Choroid plexus epithelial cell (primary cell): ENCODE results near the gene PDGFC.

Source experiments
- DNase-seq: peaks from one replicate; pipeline ENCODE4 v3.0.0-alpha.2; 2010; ENCODE audit warnings: low read depth
- H3K4me3 ChIP-seq: 2 replicates; pipeline ENCODE4 v1.5.1; 2011; ENCODE audit warnings: low read depth, mild to moderate bottlenecking, control low read depth, low read length, moderate library complexity
- TF ChIP-seq, protein P1 (sequence below): conservative IDR thresholded peaks from 2 replicates; pipeline ENCODE4 v1.5.1; 2011; ENCODE audit warnings: low read depth, mild to moderate bottlenecking, control low read depth, inconsistent platforms, low read length, moderate library complexity

The PDGFC gene

DNA sequence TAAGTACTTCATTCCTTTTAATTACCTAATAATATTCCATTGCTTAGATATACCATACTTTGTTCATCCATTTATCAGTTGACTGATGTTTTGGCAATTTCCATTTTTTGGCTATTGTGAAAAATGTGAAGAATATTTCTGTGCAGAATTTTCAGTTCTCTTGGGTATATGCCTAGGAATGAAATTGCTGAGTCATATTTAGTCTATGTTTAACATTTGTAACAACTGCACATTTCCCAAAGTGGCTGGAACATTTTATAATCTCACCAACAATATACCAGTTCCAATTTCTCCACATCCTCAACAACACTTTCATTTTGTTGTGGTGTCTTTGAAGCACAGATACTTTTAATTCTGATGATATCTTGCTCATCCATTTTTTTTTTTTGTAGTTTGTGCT lies 215.5 kb downstream of the PDGFC start:
- no peak overlapping the region for H3K4me3 ChIP-seq
- TF ChIP-seq, protein P1, sequence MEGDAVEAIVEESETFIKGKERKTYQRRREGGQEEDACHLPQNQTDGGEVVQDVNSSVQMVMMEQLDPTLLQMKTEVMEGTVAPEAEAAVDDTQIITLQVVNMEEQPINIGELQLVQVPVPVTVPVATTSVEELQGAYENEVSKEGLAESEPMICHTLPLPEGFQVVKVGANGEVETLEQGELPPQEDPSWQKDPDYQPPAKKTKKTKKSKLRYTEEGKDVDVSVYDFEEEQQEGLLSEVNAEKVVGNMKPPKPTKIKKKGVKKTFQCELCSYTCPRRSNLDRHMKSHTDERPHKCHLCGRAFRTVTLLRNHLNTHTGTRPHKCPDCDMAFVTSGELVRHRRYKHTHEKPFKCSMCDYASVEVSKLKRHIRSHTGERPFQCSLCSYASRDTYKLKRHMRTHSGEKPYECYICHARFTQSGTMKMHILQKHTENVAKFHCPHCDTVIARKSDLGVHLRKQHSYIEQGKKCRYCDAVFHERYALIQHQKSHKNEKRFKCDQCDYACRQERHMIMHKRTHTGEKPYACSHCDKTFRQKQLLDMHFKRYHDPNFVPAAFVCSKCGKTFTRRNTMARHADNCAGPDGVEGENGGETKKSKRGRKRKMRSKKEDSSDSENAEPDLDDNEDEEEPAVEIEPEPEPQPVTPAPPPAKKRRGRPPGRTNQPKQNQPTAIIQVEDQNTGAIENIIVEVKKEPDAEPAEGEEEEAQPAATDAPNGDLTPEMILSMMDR, result no peak
- peak; percentile 47 for DNase-seq

DNA sequence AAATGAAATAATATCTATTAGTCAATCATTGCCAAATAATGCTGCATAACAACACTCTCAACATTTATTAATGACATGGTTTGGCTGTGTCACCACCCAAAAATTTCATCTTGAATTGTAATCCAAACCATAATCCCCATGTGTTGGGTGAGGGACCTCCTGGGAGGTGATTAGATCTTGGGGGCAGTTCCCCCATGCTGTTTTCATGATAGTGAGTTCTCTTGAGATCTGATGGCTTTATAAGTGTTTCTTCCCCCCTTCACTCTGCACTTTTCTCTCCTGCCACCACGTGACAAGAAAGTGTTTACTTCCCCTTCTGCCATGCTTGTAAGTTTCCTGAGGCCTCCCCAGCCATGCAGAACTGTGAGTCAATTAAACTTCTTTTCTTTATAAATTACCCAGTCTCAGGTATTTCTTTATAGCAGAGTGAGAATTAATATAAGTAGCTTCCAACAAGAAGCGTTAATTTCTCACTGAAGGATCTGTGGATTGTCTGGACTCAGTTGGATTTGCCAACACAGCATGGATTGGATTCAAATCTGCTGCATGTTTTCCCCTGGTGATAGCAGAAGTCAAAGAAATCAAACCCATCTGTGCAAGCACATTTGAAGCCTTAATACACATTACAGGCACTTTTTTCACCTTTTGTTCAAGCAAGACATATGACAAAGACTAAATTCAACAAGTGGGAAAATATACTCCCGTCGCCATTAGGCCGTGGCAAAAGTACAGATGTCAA lies 216.6 kb downstream of the PDGFC start:
- TF ChIP-seq, protein P1, result no peak
- no peak for DNase-seq
- no peak overlapping the region for H3K4me3 ChIP-seq

DNA sequence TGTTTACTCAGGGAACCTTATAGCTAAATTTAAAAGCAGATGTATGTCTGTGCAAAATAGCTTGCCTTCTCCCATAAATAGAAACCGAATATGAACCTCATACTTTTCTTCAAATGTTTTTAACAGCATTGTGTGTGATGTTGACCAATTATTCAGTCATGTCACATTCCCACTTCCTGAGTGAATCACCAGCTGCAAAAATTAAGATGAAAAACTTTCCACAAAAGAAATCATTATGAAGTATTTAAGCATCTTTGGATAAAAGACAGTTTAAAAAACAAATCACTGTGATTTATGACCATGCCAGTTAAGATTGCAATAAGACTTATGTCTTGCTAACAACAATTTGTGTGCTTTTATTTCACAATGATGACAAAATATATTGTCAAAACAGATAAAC lies 220.1 kb downstream of the PDGFC start:
- TF ChIP-seq, protein P1, result no peak
- DNase-seq, result peak; percentile 64
- H3K4me3 ChIP-seq, result no peak overlapping the region

DNA sequence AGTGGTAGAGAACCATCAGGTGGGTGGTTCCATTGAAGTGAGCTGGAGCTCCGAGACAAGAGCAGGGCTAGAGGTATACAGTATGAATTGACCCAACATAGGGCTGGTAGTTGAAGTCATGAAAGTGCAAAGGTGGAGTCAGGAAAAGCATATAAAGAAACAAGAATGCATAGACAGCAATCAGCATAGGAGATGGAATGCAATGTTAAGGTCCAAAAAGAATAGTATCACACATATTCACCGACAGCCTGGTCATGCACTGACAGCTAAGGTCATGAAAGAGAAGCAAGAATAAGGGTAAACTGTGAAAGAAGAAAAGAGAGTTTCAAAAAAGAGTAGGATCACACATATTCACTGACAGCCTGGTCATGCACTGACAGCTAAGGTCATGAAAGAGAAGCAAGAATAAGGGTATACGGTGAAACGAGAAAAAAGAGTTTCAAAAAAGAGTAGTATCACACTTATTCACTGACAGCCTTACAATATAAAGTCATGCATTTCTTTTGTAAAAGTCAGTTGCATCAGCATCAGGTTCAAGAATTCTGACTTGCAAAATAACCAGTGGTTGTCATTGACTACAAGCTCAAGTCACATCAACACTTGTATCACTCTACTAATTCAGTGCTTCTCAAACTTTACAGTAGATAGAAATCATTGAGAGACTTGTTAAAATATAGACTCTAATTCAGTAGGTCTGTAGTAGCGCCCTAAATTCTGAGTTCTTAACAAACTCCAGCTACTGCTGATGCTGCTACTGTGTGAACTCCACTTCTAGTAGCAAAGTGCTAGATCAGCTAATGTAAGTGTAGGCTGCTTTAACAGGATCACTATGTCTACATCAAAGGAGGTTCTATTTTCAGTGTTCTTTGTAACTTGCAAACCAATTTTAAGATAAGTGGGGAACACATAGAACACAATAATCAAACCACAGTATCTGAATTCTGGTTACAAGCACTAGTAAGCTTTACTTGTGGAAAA lies 221.9 kb downstream of the PDGFC start:
- DNase-seq, result peak; percentile 45
- TF ChIP-seq, protein P1, result no peak
- no peak overlapping the region for H3K4me3 ChIP-seq

DNA sequence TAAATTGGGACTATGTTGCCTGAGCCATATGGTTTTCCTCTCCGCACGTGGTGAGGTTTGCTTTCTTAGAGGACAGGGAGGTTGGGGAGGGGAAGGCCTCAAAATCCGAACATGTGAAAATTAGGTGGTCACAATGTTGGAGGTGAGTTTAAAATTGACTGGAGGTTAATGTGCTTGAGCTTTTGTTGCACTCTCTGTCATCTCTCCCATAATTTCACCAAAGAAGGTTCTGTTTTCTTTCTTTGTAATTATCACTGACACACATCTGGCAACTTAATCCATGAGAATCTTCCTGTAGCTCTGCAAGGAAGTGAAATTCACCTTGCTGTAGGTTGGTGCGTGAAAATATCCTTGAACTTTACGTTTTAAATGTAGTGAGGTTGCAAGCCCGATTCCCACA lies 225.5 kb downstream of the PDGFC start:
- TF ChIP-seq, protein P1, result no peak
- no peak overlapping the region for H3K4me3 ChIP-seq
- DNase-seq, result no peak

DNA sequence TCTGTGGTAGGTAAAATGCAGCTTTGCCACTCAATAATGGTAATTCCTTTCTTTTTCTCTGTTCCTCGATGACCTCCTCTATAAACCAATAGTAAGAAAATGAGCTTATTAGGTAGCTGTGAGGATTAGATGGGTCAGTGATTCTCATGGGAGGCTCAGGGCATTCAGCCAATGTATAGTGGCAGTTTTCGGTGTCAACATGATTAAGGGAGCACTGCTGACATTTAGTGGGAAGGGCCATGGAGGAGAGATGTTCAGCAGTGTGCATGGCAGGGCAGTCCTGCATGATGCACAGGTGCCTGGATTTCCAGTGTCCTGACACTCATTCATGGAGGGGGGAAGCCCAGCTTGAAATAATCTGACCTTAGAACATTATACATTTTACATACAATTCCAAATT lies 232.8 kb downstream of the PDGFC start:
- no peak for DNase-seq
- no peak overlapping the region for H3K4me3 ChIP-seq
- TF ChIP-seq, protein P1, result no peak
